ENCODE measurements around the gene DDTL.
"Not testable (repeated sequence)": the region's sequence is repeated elsewhere in the genome, so short reads cannot be mapped to it uniquely, and the experiment has no call there.

DNA sequence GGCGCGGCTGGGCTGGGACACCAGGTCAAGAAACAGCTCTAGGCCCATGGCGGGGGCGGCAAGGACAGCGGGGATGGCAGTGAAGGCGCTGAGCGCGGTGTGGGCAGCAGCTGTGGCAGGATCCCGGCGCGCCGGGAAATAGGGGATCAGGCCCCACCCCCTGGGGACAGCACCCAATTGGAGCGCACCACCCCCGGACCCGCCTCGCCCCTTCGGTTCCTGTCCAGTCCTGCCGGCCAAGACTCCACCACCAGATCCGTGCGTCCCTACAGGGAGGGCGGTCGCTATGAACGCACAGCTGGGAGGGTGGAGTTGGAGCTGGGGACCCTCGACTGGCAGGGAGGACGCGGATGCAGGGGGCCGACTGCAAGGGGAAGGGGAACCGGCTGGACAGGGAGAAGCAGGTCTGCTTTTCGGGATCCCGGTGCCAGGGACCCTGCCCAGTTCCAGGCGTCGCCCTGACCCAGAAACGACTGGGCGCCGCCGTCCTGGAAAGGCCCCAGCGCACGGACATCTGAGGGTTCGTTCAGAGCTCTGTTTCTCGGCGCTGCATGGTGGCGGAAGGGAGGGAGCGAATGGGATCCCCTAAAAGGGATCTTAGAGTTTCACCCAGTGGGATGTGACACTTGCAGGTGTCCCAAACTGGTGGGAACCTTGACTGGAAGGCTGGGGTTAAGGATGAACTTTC, 5.5 kb upstream of the DDTL start, which contains the start of gene GSTT2B:
- TF ChIP-seq CEBPB (tag; IDR thresholded peaks at IDR 0.05); TEAD4 (IDR thresholded peaks at IDR 0.05; ENCODE audit: low read length); TEAD4 (CRISPR knock-in tag; IDR thresholded peaks at IDR 0.05; ENCODE audit: borderline replicate concordance); TRIM28 (IDR thresholded peaks at IDR 0.05); ZNF589 (CRISPR knock-in tag; IDR thresholded peaks at IDR 0.05; ENCODE audit: low read depth); EZH2 (IDR thresholded peaks at IDR 0.05; ENCODE audit: borderline replicate concordance, low read depth, low read length); RCOR1 (IDR thresholded peaks at IDR 0.05; ENCODE audit: borderline replicate concordance in 1 of 2, low read depth in 2 of 2, low read length in 2 of 2); BRD4 (IDR thresholded peaks at IDR 0.05): not testable (repeated sequence)
- TF ChIP-seq, protein P1, sequence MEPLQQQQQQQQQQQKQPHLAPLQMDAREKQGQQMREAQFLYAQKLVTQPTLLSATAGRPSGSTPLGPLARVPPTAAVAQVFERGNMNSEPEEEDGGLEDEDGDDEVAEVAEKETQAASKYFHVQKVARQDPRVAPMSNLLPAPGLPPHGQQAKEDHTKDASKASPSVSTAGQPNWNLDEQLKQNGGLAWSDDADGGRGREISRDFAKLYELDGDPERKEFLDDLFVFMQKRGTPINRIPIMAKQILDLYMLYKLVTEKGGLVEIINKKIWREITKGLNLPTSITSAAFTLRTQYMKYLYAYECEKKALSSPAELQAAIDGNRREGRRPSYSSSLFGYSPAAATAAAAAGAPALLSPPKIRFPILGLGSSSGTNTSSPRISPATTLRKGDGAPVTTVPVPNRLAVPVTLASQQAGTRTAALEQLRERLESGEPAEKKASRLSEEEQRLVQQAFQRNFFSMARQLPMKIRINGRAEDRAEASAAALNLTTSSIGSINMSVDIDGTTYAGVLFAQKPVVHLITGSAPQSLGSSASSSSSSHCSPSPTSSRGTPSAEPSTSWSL (CRISPR knock-in tag; IDR thresholded peaks at IDR 0.05; ENCODE audit: borderline replicate concordance) = not testable (repeated sequence)
